Activated effector memory CD4-positive, alpha-beta T cell treated with Interleukin-2 at 50 U/mL for 16 hours (primary cell): ENCODE results near the gene NUDCD3.

Experiments used
- DNase-seq: peaks from one replicate; pipeline ENCODE4 v3.0.0-alpha.2; 2020

The NUDCD3 gene

DNA sequence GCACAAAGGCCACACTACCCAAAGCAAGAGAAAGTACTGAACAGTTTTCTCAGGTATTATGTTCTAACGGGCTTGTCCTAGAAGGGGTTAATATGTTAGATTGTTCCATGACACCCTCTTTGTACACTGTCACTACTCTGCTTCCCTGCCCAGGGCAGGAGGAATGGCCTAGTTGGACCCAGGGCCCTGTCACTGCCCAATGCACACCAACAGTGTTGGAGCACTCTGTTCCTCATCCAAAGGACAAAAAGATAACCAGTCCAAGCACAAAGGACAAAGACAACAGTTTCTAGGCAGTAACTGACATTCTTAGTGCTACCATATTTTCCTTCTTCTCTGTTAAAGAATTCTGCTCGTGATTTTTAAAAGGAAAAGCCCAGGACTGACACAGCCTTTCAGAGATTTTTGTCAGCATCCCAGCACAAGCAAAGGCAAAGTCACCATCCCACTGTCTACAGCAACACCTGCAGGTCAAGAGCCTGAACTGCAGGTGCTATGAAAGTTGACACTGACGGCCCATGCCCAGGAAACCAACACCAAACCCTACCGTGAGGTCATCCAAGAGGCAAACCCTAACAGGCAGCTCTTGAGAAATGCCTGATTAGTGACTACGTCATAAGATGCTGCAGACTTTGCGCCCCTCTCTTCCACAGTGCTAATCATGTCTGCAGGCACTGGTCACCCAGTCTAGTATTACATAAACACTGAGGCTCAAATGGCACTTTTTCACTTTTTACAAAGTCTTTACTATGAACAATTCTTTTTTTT lies 13.2 kb downstream of the NUDCD3 start:
- DNase-seq = peak; percentile 31

DNA sequence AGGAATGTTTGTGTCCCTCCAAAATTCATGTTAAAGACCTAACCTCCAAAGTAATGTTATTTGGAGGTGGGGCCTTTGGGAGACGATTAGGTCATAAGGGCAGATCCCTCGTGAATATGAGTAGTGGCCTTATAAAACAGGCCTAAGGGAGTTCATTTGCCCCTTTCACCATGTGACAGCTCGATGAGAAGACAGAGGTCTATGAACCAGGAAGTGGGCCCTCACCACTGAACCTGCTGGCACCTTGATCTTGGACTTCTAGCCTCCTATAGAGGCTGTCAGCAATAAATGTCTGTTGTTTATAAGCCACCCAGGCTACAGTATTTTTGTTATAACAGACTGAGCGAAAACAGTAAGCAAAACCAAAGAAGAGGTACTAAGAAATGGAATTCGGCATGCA lies 14.1 kb downstream of the NUDCD3 start:
- no peak for DNase-seq

- no peak for DNase-seq
These were observed 17.2 kb downstream of the NUDCD3 start for GRCh38 chr7:44473295-44473694.

GRCh38 chr7:44472843-44473242 lies 17.6 kb downstream of the NUDCD3 start:
- no peak for DNase-seq

- no peak for DNase-seq
These were observed 18.6 kb downstream of the NUDCD3 start for GRCh38 chr7:44471850-44472249.

- no peak for DNase-seq
These were observed 19.0 kb downstream of the NUDCD3 start for GRCh38 chr7:44471436-44471835.

GRCh38 chr7:44470628-44471245 lies 19.7 kb downstream of the NUDCD3 start:
- DNase-seq = no peak

DNA sequence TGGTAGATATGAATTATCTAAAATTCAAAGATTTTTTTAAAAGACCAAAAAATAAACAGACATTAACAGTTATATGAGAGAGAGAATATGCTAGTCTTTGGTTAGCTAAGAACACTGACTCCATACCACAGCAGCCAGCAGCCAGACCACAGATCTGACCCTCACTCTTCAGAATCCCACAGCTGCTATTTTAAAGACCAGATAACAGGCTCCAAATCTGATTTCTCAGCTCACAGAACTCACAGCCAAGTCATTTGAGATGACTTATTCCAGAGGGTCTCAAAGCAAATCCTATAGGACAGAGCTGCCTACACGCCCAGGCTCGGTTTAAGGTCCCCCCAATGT lies 20.4 kb downstream of the NUDCD3 start:
- no peak for DNase-seq

GRCh38 chr7:44469461-44470134 lies 20.9 kb downstream of the NUDCD3 start:
- no peak for DNase-seq

GRCh38 chr7:44467217-44467548 lies 23.3 kb downstream of the NUDCD3 start:
- no peak for DNase-seq

- DNase-seq = no peak
These were observed 23.9 kb downstream of the NUDCD3 start for GRCh38 chr7:44466300-44467216.

- DNase-seq = no peak
These were observed 25.0 kb downstream of the NUDCD3 start for GRCh38 chr7:44465490-44465889.

DNA sequence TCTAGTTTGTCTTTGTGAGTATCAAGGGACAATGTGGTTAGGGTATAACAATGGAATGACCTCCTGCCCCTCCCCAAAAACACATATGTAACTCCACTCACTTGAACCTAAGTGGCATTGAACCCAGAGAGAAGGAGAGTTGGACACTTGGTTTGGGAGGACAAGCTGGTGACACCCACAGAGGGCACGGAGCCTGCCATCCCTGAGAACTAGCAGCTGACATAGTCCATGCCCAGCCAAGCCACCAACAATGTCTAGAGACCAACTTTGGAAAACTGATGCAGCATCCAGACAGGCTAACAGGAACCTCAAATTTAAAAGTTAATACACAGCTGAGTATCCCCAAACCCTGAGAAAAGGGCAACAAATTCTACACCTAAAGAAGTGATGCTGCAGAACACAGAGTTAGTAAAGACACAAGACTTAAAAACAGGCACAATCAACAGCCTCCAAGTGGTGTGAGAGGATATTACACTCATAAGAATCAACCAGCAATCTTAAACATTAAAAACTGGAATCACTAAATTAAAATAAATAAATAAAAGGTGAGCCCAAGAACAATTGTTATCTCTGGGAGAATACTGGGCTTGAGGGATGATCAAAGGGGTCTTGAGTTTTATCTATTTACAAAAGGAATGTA lies 27.2 kb downstream of the NUDCD3 start:
- DNase-seq = no peak

- DNase-seq = no peak
These were observed 29.1 kb downstream of the NUDCD3 start for GRCh38 chr7:44461387-44461786.

- peak; percentile 36 for DNase-seq
These were observed 30.1 kb downstream of the NUDCD3 start for GRCh38 chr7:44460325-44460724.

DNA sequence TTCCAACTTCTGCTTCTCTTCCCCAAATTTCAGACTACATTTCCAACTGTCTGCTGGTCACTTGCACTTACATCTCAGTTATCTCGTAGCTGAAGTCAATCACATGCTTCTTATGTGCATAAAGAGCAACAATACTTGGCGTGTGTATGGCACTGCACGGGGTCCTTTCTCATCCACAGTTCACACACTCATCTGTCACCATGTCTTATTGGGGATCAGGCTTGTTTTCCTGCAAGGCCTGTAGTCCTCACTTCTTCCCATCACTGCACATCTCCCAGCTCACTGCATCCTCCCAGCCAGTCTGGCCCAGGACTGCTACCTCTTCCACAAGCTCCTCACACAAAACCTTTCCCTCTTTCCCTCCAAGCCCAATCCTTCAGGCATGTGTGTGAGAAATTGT lies 35.3 kb downstream of the NUDCD3 start:
- no peak for DNase-seq

DNA sequence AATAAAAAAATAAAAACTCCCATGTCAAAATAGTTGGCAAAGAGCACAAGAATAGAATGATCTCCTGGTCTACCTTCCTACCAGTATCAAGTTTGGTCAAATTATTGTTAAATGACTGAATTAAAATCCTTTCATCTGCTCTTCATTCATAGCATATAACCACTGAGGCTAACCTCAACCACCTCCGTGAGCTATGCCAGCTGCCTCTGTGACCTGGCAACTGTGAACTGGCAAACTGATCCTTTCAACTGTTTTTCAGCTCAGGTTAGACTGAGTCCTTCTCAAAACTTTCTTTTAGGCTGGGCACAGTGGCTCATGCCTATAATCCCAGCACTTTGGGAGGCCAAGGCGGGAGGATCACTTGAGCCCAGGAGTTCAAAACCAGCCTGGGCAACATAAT lies 36.1 kb downstream of the NUDCD3 start:
- DNase-seq = no peak

DNA sequence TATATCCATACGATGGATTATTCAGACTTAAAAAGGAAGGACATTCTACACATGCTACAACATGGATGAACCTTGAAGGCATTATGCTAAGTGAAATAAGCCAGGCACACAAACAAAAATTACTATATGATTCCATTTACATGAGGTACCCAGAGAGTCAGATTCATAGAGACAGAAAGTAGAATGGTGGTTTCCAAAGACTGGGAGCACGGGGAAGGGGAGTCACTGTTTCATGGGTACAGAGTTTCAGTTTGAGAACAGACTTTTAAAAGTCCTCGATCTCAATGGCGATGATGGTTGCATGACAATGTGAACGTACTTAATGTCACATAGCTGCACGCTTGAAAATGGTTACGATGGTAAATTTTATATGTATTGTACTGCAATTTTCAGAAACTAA lies 39.3 kb downstream of the NUDCD3 start:
- no peak for DNase-seq

GRCh38 chr7:44449584-44449928 lies 40.9 kb downstream of the NUDCD3 start:
- no peak for DNase-seq

DNA sequence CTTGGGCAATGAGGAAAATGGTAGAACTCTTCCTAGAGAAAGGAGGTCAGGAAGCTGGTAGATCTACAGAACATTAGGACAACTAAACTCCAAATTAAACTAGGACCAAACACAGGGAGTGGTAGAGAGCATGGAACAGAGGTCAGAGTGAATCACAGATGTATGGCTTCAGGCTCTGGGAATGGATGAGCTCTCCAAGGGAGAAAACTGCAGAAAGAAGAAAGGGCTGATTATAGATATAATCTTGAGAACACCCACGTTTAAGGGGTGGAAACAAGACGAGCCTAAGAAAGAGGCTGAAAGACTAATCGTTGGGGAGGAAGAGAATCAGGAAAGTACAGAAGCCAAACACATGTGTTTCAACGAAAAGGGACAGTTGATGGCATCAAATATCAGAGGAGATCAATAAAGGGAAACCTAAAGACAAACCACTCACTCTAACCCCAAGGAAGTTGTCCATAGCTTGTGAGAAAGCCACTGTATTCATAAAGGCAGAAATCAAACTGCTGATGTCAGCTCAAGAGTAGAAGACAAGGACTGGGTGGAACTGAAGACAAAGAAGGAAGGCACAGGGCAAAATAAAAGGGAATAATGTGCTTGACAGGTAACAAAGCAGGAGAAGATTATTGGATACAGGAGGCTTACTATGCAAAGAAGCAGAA lies 41.4 kb downstream of the NUDCD3 start:
- no peak for DNase-seq

- no peak for DNase-seq
These were observed 42.5 kb downstream of the NUDCD3 start for GRCh38 chr7:44447874-44448425.
